ENCODE data around the gene GAS2L2. TPM values are rescaled to one million over a fixed set of nuclear protein-coding genes. Genes with fewer than 3 reads are reported as not detected.

Gene GAS2L2
- total RNA-seq, 1 donor from 2014 or later, result 3.1 TPM

DNA sequence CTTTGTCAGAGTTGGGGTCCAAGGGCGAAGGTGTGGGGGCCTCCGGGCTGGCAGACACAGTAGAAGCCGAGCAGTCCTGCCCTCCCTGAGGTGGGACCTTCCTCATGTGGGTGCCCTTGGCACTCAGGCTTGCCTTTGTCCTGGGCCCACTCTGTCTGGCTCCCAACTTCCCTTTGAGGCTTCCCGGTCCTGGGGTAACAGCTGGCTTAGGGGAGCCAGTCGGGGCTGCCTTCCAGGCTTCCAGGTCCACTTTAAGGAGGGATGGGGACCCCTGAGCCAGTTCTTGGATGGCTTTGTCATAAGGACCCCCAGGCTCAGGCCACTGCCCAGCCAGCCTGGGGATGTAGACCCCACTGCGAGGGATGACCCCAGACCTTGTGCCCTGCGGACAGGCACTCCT is 7.8 kb downstream of the GAS2L2 start:
- H3K9me3 ChIP-seq, result no peaks in the 10 kb centered on the region
- no peak for DNase-seq
- H3K27ac ChIP-seq, result no peak overlapping the region
- H3K27me3 ChIP-seq (ENCODE audit: low read depth), result peaks cover 58% of the 10 kb centered on the region
- H3K4me1 ChIP-seq, result peaks cover 12% of the 10 kb centered on the region
- ATAC-seq, result no peak
- TF ChIP-seq CTCF (IDR thresholded peaks at IDR 0.05), result no peak
- no peaks in the 10 kb centered on the region for H3K36me3 ChIP-seq
- H3K4me3 ChIP-seq, result no peak overlapping the region
- intact Hi-C loops (cut with DNase I), result loop anchor here (10.0 kb wide), 1 partner anchor 130 kb away; no protein-coding TSS in a partner anchor

DNA sequence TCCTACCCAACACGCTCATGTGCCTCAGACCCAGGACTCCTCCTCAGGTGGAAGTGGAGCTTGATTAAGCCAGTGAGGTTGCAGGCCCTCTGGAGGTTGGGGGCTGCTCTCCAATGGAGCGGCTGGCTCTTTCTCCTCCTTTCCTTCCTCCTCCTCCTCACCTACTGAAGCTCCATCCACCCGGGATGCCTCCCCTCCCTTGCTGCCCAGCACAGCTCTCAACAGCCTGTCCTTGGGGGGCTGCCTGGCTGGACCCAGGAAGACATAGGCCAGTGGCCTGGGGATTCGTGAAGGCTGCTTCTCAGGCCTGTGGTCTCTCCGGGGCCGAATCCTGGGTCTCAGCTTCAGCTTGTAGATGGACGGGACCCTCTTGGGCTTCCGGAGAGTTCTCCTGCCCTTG is 8.2 kb downstream of the GAS2L2 start:
- no peaks in the 10 kb centered on the region for H3K9me3 ChIP-seq
- no peak for TF ChIP-seq CTCF (IDR thresholded peaks at IDR 0.05)
- H3K4me3 ChIP-seq, result no peak overlapping the region
- ATAC-seq (no peak), DNase-seq (no peak)
- H3K36me3 ChIP-seq, result no peaks in the 10 kb centered on the region
- peaks cover 57% of the 10 kb centered on the region for H3K27me3 ChIP-seq (ENCODE audit: low read depth)
- intact Hi-C loops (cut with DNase I), result loop anchor here (10.0 kb wide), 1 partner anchor 130 kb away; no protein-coding TSS in a partner anchor
- peaks cover 8% of the 10 kb centered on the region for H3K4me1 ChIP-seq
- no peak overlapping the region for H3K27ac ChIP-seq

GRCh38 chr17:35743626-35744328 is 9.3 kb downstream of the GAS2L2 start:
- ATAC-seq, result no peak
- no peak overlapping the region for H3K27ac ChIP-seq
- no peaks in the 10 kb centered on the region for H3K36me3 ChIP-seq
- DNase-seq, result no peak
- H3K27me3 ChIP-seq (ENCODE audit: low read depth), result peaks cover 47% of the 10 kb centered on the region
- H3K9me3 ChIP-seq, result no peaks in the 10 kb centered on the region
- intact Hi-C loops (cut with DNase I), result loop anchor here (10.0 kb wide), 1 partner anchor 129 kb away; no protein-coding TSS in a partner anchor
- no peak overlapping the region for H3K4me3 ChIP-seq
- no peak for TF ChIP-seq CTCF (IDR thresholded peaks at IDR 0.05)
- H3K4me1 ChIP-seq, result peaks cover 8% of the 10 kb centered on the region

GRCh38 chr17:35742896-35743477 is 10.1 kb downstream of the GAS2L2 start:
- Histone ChIP-seq H3K4me3 (no peak overlapping the region), H3K27ac (no peak overlapping the region), H3K4me1 (peaks cover 8% of the 10 kb centered on the region), H3K27me3 (ENCODE audit: low read depth) (peaks cover 40% of the 10 kb centered on the region), H3K36me3 (no peaks in the 10 kb centered on the region), H3K9me3 (no peaks in the 10 kb centered on the region)
- ATAC-seq (no peak), DNase-seq (no peak)
- intact Hi-C loops (cut with DNase I), result loop anchor here (10.0 kb wide), 1 partner anchor 128 kb away; no protein-coding TSS in a partner anchor
- TF ChIP-seq CTCF (IDR thresholded peaks at IDR 0.05), result no peak

GRCh38 chr17:35742496-35742895 is 10.5 kb downstream of the GAS2L2 start:
- H3K27ac ChIP-seq, result no peak overlapping the region
- peaks cover 8% of the 10 kb centered on the region for H3K4me1 ChIP-seq
- ATAC-seq (no peak), DNase-seq (no peak)
- intact Hi-C loops (cut with DNase I), result loop anchor here (10.0 kb wide), 1 partner anchor 128 kb away; no protein-coding TSS in a partner anchor
- no peaks in the 10 kb centered on the region for H3K36me3 ChIP-seq
- no peaks in the 10 kb centered on the region for H3K9me3 ChIP-seq
- TF ChIP-seq CTCF (IDR thresholded peaks at IDR 0.05), result no peak
- H3K27me3 ChIP-seq (ENCODE audit: low read depth), result peaks cover 36% of the 10 kb centered on the region
- no peak overlapping the region for H3K4me3 ChIP-seq

Measured in lower lobe of right lung (tissue), 2 donors.